K562 (cell line): ENCODE measurements around the gene SCMH1.

Experiments used
- SIN3A ChIP-seq, 2 experiments: fragments of 150-350 bp in 1 of 2; IDR thresholded peaks; 2 replicates each; pipeline ENCODE4 v1.6.1; 2011 to 2016; ENCODE audit warnings: borderline replicate concordance in 2 of 2, low read depth in 2 of 2, low read length in 2 of 2, mild to moderate bottlenecking in 2 of 2, moderate library complexity in 2 of 2; ENCODE audit not compliant: control insufficient read depth in 1 of 2
- SIN3B ChIP-seq: fragments of 450-650 bp; IDR thresholded peaks from 2 replicates; pipeline ENCODE4 v1.6.1; 2017; ENCODE audit warnings: low read depth, mild to moderate bottlenecking, moderate library complexity
- ZNF436 ChIP-seq: fragments of 250-450, 450-650 bp; sonication (Bioruptor Pico); formaldehyde crosslinking; IDR thresholded peaks from 2 replicates; pipeline ENCODE4 v1.7.0; 2020; ENCODE audit warnings: mild to moderate bottlenecking
- TF ChIP-seq, protein P1 (sequence below): fragments of 450-650 bp; IDR thresholded peaks from 2 replicates; pipeline ENCODE4 v1.6.1; 2018; ENCODE audit not compliant: partially characterized antibody
- TF ChIP-seq, protein P2 (sequence below): sonication (generic); formaldehyde crosslinking; IDR thresholded peaks from 2 replicates; pipeline ENCODE4 v1.8.0; 2022; ENCODE audit warnings: mild to moderate bottlenecking, missing genetic modification reagents

GRCh38 chr1:41020654-41021053, 221.5 kb downstream of the SCMH1 start:
- TF ChIP-seq, protein P1, sequence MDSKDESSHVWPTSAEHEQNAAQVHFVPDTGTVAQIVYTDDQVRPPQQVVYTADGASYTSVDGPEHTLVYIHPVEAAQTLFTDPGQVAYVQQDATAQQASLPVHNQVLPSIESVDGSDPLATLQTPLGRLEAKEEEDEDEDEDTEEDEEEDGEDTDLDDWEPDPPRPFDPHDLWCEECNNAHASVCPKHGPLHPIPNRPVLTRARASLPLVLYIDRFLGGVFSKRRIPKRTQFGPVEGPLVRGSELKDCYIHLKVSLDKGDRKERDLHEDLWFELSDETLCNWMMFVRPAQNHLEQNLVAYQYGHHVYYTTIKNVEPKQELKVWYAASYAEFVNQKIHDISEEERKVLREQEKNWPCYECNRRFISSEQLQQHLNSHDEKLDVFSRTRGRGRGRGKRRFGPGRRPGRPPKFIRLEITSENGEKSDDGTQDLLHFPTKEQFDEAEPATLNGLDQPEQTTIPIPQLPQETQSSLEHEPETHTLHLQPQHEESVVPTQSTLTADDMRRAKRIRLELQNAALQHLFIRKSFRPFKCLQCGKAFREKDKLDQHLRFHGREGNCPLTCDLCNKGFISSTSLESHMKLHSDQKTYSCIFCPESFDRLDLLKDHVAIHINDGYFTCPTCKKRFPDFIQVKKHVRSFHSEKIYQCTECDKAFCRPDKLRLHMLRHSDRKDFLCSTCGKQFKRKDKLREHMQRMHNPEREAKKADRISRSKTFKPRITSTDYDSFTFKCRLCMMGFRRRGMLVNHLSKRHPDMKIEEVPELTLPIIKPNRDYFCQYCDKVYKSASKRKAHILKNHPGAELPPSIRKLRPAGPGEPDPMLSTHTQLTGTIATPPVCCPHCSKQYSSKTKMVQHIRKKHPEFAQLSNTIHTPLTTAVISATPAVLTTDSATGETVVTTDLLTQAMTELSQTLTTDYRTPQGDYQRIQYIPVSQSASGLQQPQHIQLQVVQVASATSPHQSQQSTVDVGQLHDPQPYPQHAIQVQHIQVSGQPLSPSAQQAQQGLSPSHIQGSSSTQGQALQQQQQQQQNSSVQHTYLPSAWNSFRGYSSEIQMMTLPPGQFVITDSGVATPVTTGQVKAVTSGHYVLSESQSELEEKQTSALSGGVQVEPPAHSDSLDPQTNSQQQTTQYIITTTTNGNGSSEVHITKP: no peak
- no peak for TF ChIP-seq SIN3A (IDR thresholded peaks at IDR 0.05; ENCODE audit: borderline replicate concordance in 2 of 2, control insufficient read depth in 1 of 2, low read depth in 2 of 2, low read length in 2 of 2)
- no peak for TF ChIP-seq SIN3B
- TF ChIP-seq, protein P2, sequence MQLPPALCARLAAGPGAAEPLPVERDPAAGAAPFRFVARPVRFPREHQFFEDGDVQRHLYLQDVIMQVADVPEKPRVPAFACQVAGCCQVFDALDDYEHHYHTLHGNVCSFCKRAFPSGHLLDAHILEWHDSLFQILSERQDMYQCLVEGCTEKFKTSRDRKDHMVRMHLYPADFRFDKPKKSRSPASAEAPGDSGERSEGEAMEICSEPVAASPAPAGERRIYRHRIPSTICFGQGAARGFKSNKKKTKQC (CRISPR knock-in tag): no peak
- TF ChIP-seq ZNF436 (CRISPR knock-in tag): no peak
